GM12864 (cell line): ENCODE measurements around the gene HDAC3.

Source experiments
- DNase-seq: peaks from one replicate; pipeline ENCODE4 v3.0.0-alpha.2; 2011; ENCODE audit warnings: low read depth
- H3K4me3 ChIP-seq: 2 replicates; pipeline ENCODE4 v1.5.1; 2011; ENCODE audit warnings: mild to moderate bottlenecking, low read depth, low read length, control low read depth
- TF ChIP-seq, protein P1 (sequence below): IDR thresholded peaks from 2 replicates; pipeline ENCODE4 v1.5.1; 2011; ENCODE audit warnings: low read depth, mild to moderate bottlenecking, moderate library complexity, low read length, control low read depth, inconsistent platforms; ENCODE audit errors: missing control alignments

Gene HDAC3

DNA sequence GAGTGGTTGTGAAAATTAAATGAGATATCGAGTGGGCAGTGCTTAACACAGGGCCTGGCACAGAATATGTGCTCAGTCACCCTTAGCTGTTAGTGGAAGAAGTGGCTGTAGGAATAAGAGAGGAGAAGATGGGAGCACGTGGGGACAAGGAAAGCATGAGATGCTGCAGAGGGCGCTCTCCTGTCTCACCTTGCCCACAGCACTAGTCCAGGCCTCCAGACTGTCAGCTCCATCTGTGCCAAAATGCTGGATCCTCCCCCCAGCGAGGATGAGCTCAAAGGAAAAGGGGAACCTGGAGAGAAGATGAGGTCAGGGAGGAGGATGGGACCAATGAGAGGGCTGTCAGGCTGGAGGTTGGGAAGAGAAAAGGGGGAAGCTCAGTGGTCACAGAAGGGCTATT lies 32.9 kb upstream of the HDAC3 start:
- TF ChIP-seq, protein P1, sequence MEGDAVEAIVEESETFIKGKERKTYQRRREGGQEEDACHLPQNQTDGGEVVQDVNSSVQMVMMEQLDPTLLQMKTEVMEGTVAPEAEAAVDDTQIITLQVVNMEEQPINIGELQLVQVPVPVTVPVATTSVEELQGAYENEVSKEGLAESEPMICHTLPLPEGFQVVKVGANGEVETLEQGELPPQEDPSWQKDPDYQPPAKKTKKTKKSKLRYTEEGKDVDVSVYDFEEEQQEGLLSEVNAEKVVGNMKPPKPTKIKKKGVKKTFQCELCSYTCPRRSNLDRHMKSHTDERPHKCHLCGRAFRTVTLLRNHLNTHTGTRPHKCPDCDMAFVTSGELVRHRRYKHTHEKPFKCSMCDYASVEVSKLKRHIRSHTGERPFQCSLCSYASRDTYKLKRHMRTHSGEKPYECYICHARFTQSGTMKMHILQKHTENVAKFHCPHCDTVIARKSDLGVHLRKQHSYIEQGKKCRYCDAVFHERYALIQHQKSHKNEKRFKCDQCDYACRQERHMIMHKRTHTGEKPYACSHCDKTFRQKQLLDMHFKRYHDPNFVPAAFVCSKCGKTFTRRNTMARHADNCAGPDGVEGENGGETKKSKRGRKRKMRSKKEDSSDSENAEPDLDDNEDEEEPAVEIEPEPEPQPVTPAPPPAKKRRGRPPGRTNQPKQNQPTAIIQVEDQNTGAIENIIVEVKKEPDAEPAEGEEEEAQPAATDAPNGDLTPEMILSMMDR, result peak; percentile 22
- no peak for DNase-seq
- H3K4me3 ChIP-seq, result no peak overlapping the region

DNA sequence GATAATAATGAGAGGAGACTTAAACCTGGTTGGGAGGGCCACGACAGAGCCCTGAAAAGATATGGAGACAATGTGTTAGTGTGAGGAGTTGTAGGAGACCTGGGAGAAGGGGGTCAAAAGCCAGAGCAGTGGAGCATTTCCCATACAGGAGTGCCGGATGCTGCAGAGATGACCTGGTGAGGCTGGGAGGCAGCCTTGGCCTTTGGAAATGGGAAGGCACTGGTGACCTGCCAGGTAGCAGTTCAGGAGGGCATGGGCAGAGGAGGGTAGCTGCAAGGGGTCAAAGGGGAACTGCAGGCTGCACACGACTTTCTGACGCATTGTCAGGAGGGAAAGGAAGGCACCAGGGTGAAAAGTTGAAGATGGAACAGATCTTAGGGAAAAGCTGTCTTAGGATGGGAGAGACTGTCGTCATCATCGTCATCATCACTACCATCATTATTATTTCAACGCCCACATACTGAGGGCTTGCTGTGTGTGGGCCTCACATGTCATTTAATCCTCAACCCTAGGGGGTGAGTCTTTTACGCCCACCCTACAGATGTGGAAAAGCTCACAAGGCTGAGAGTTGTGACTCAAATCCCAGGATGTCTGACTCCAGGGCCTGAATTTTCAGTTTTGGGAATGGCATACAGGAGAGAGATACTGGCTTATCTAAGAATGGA lies 32.1 kb upstream of the HDAC3 start:
- TF ChIP-seq, protein P1, result no peak
- H3K4me3 ChIP-seq, result no peak overlapping the region
- no peak for DNase-seq

DNA sequence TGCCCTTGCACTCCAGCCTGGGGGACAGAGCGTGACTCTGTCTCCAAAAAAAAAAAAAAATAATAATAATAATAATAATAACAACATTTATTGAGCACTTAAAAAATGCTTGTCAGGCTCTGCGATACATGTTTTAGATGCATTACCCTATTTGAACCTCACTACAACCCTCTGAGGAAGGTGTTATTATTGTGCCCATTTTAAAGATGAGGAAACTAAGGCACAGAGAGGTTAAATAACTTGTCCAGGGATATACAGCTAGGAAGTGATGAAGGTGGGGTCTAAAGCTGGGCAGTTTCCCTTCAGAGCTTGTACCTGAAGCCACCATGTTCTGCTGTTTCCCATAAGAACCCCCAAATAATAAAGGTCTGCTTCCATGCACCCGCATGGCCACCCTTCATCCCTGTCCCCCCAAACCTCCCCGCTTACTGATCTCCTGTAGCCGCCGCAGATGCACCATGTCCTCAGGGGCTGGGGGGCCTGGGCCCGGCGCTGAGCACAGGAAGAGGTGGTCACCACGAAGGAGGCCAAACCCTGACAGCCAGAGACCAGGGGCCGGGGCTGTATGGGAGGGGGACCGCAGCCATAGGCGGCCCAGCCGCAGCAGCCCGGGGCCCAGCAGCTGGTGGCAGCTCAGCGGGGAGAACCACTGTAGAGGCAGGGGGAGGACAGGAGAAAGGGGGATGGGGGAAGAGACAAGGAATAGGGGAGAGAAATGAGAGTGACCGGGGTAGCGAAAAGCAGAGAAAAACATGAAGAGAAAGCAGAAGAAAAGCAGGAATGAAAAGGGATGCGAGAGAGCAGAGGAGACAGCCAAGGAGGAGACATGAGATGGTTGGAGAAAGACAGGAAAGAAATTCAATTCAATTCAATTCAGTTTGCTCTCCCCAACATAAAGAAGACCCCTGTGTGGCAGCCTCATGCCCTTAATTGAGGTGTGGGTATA lies 29.6 kb upstream of the HDAC3 start:
- no peak for DNase-seq
- H3K4me3 ChIP-seq, result no peak overlapping the region
- TF ChIP-seq, protein P1, result no peak

DNA sequence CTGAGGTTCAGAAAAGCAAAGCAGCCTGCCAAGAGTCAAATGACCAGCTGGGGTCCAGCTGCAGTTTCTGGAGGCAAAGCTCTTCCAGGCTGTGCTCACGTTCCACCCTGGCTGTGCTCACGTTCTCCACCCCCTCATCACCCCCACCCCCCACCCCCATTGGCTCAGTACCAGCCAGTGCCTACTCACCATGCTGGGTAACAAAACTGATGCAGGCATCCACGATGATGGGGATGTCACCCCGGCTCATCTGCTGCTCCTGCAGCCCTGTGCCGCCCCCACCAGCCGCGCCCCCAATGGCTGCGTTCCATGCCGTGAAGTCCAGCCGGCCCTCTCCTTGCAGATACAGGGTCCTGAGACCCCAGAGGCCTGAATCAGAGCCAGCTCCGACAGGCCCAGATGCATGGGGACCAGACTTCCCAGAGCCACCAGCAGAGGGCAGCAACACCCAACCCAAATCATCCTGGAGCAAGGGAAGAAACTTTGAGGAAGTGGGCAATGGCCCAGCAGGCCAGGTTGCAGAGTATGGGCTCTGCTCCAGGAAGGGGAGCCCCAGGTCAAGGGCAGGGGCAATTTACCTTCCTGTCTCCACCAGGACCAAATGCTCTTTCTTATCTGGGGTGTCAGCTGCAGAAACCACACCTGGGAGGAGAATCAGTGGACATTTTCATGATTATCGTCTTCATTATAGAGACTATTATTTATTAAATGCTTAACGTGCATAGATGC lies 28.2 kb upstream of the HDAC3 start:
- H3K4me3 ChIP-seq, result no peak overlapping the region
- DNase-seq, result peak; percentile 36
- TF ChIP-seq, protein P1, result peak; percentile 97

DNA sequence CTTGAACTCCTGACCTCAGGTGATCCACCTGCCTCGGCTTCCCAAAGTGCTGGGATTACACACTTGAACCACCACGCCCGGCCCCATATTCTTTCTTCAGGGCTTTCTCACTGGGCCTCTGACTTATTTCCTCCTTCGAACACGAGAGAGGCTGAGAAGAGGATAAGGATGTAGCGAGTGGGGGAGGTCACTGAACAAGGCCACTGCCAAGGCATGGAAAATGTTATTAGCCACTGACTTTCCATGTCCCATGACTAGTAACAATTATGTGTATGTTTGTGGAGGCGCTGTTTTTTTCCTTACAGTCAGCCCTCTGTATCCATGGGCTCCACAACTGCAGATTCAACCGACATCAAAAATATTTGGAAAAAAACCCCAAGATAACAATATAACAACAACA lies 26.9 kb upstream of the HDAC3 start:
- H3K4me3 ChIP-seq, result no peak overlapping the region
- no peak for DNase-seq
- TF ChIP-seq, protein P1, result no peak

DNA sequence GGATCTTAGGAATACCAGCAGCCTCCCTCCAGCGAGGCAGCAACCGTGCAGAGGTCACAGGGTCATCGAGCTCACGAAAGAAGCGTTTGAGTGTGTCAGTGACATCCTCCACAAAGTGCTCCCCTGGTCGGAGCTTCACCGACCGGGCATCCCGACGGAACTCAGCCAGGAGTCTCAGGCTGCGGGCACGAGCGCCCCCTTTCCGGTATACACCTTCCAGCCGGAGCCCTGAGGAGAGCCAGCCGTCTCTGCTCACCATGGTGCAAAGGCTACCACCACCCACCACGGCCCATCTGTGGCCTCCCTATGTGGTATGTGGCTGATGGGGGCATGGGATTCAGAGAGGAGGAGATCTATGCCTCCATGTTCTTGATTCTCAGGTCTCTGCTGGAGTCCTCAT lies 25.4 kb upstream of the HDAC3 start:
- no peak overlapping the region for H3K4me3 ChIP-seq
- DNase-seq, result no peak
- TF ChIP-seq, protein P1, result no peak
